HEK293 (cell line): ENCODE data around the gene KCNJ14.
A peak's percentile ranks its signal among the peaks of the same experiment; 100 is the strongest.
"Not testable (repeated sequence)": the region's sequence is repeated elsewhere in the genome, so short reads cannot be mapped to it uniquely, and the experiment has no call there.

Experiments
- CTCF ChIA-PET: fragments of 350-600 bp; formaldehyde crosslinking; extraction: SDS; loops from one replicate; lab custom pipeline; 2021; ENCODE audit warnings: antibody characterized with exemption; lab: Yijun Ruan, JAX
- POLR2A ChIA-PET: fragments of 300-600 bp; formaldehyde crosslinking; extraction: SDS; loops from one replicate; lab custom pipeline; 2020; ENCODE audit warnings: antibody characterized with exemption, inconsistent platforms; lab: Yijun Ruan, JAX
- H3K27ac ChIP-seq: fragments of 200-500 bp; sonication (Bioruptor generic); 2 replicates; pipeline ENCODE4 v1.5.1; 2014; ENCODE audit warnings: low read depth, low read length, control low read depth, inconsistent platforms; ENCODE audit errors: extremely low read depth
- H3K36me3 ChIP-seq, 2 experiments: fragments of 200-500 bp in 1 of 2; sonication (Bioruptor generic) in 1 of 2; 1 replicate in 1 of 2; 2 replicates in 1 of 2; pipeline ENCODE4 v1.5.1; 2014 to 2017; ENCODE audit warnings: inconsistent platforms in 2 of 2, low read length in 2 of 2; ENCODE audit not compliant: control insufficient read depth in 2 of 2, insufficient read depth in 1 of 2
- H3K4me1 ChIP-seq: fragments of 200-500 bp; sonication (Bioruptor generic); 2 replicates; pipeline ENCODE4 v1.5.1; 2014; ENCODE audit warnings: mild to moderate bottlenecking, low read length, inconsistent platforms; ENCODE audit not compliant: control insufficient read depth, insufficient read depth
- H3K4me3 ChIP-seq: 2 replicates; pipeline ENCODE4 v1.5.1; 2011; ENCODE audit warnings: low read depth, mild to moderate bottlenecking, control low read depth, low read length, moderate library complexity
- H3K9me3 ChIP-seq: fragments of 200-500 bp; sonication (Bioruptor generic); 2 replicates; pipeline ENCODE4 v1.5.1; 2014; ENCODE audit warnings: low read depth, low read length, inconsistent platforms; ENCODE audit not compliant: control insufficient read depth, insufficient read depth
- GFI1B ChIP-seq: fragments of 450-650 bp; formaldehyde crosslinking; IDR thresholded peaks from 2 replicates; pipeline ENCODE4 v1.5.1; 2016; ENCODE audit warnings: missing biosample characterization, missing genetic modification characterization
- GLIS1 ChIP-seq: fragments of 450-650 bp; formaldehyde crosslinking; IDR thresholded peaks from 2 replicates; pipeline ENCODE4 v1.5.1; 2016; ENCODE audit warnings: missing biosample characterization, missing genetic modification characterization
- OVOL3 ChIP-seq: fragments of 450-650 bp; formaldehyde crosslinking; IDR thresholded peaks from 2 replicates; pipeline ENCODE4 v1.5.1; 2016; ENCODE audit warnings: missing biosample characterization, missing genetic modification characterization
- PBX3 ChIP-seq: sonication (generic); formaldehyde crosslinking; IDR thresholded peaks from 2 replicates; pipeline ENCODE4 v1.8.1; 2022; ENCODE audit warnings: mild to moderate bottlenecking, moderate library complexity, missing genetic modification reagents
- PRDM1 ChIP-seq: fragments of 450-650 bp; formaldehyde crosslinking; IDR thresholded peaks from 2 replicates; pipeline ENCODE4; 2016; ENCODE audit warnings: missing biosample characterization, missing genetic modification characterization
- ZBTB44 ChIP-seq: fragments of 450-650 bp; IDR thresholded peaks from 2 replicates; pipeline ENCODE4 v1.5.1; 2018; ENCODE audit warnings: missing biosample characterization, mild to moderate bottlenecking, missing genetic modification characterization
- ZNF10 ChIP-seq: fragments of 450-650 bp; formaldehyde crosslinking; IDR thresholded peaks from 2 replicates; pipeline ENCODE4 v1.5.1; 2017; ENCODE audit warnings: missing biosample characterization, missing genetic modification characterization
- ZNF121 ChIP-seq: fragments of 450-650 bp; formaldehyde crosslinking; IDR thresholded peaks from 2 replicates; pipeline ENCODE4 v1.5.1; 2016; ENCODE audit warnings: missing biosample characterization, missing genetic modification characterization
- ZNF175 ChIP-seq: fragments of 450-650 bp; formaldehyde crosslinking; IDR thresholded peaks from 2 replicates; pipeline ENCODE4 v1.5.1; 2016; ENCODE audit warnings: missing biosample characterization, missing genetic modification characterization
- ZNF2 ChIP-seq: fragments of 450-650 bp; formaldehyde crosslinking; IDR thresholded peaks from 2 replicates; pipeline ENCODE4 v1.5.1; 2016; ENCODE audit warnings: missing biosample characterization, missing genetic modification characterization
- ZNF366 ChIP-seq: fragments of 450-650 bp; formaldehyde crosslinking; conservative IDR thresholded peaks from 2 replicates; pipeline ENCODE4 v1.5.1; 2016; ENCODE audit warnings: missing biosample characterization, missing genetic modification characterization
- ZNF404 ChIP-seq: fragments of 450-650 bp; formaldehyde crosslinking; IDR thresholded peaks from 2 replicates; pipeline ENCODE4 v1.5.1; 2017; ENCODE audit warnings: missing biosample characterization, missing genetic modification characterization
- ZNF560 ChIP-seq: fragments of 450-650 bp; formaldehyde crosslinking; IDR thresholded peaks from 2 replicates; pipeline ENCODE4 v1.5.1; 2017; ENCODE audit warnings: missing biosample characterization, missing genetic modification characterization, borderline replicate concordance
- ZNF692 ChIP-seq: fragments of 450-650 bp; formaldehyde crosslinking; IDR thresholded peaks from 2 replicates; pipeline ENCODE4 v1.5.1; 2016; ENCODE audit warnings: missing biosample characterization, missing genetic modification characterization
- ZNF843 ChIP-seq: fragments of 450-650 bp; formaldehyde crosslinking; IDR thresholded peaks from 2 replicates; pipeline ENCODE4 v1.5.1; 2016; ENCODE audit warnings: missing biosample characterization, missing genetic modification characterization

The KCNJ14 gene

GRCh38 chr19:48486706-48487105 lies 31.3 kb downstream of the KCNJ14 start:
- H3K4me3 ChIP-seq, H3K27ac ChIP-seq, H3K36me3 ChIP-seq, H3K4me1 ChIP-seq, H3K9me3 ChIP-seq: not testable (repeated sequence)
- TF ChIP-seq ZNF121 (tag by site-specific recombination) = 0 out of 2 replicates have a peak, but pooled peaks have one; percentile 5
- POLR2A ChIA-PET = interaction anchor here (0.6 to 1.7 kb wide), 2 partner anchors 17 to 317 kb away, joined by 4 to 5 read pairs; no protein-coding TSS in a partner anchor
- CTCF ChIA-PET = interaction anchor here (1.8 to 11.2 kb wide), 2 partner anchors 19 to 100 kb away, joined by 7 to 170 read pairs; no protein-coding TSS in a partner anchor

- Histone ChIP-seq H3K4me3 (no peak overlapping the region), H3K27ac (0 out of 2 replicates have a peak overlapping the region, but pooled peaks have one; percentile 16), H3K36me3 (peaks cover 0 to 5% of the 10 kb centered on the region in 2 experiments; a peak in 1 of 3 replicates), H3K4me1 (peaks cover 6% of the 10 kb centered on the region), H3K9me3 (no peaks in the 10 kb centered on the region)
- ChIA-PET POLR2A (interaction anchor here (0.5 to 2.3 kb wide), 9 partner anchors 12 to 318 kb away, joined by 3 to 13 read pairs (median 4); partner anchors contain the start of genes RPL18 and SPHK2), CTCF (interaction anchor here (0.6 to 11.2 kb wide), 9 partner anchors 14 to 249 kb away, joined by 3 to 170 read pairs (median 4); partner anchors contain the start of gene KDELR1)
- no peak for TF ChIP-seq ZNF404 (tag by site-specific recombination)
- no peak for TF ChIP-seq ZNF10 (tag by site-specific recombination)
- TF ChIP-seq ZNF2 (tag by site-specific recombination) = no peak
- no peak for TF ChIP-seq PBX3 (CRISPR knock-in tag)
- TF ChIP-seq, all 188 proteins: peak for 0
These were observed 32.2 kb downstream of the KCNJ14 start for GRCh38 chr19:48487544-48487943.

GRCh38 chr19:48487948-48488347 lies 32.6 kb downstream of the KCNJ14 start:
- TF ChIP-seq ZBTB44 (0 out of 2 replicates have a peak, but pooled peaks have one; percentile 14), GFI1B (no peak), PRDM1 (tag by site-specific recombination) (0 out of 2 replicates have a peak, but pooled peaks have one; percentile 22), ZNF692 (tag by site-specific recombination) (peak; percentile 49; the same call in 1 of the 2 replicates), GLIS1 (0 out of 2 replicates have a peak, but pooled peaks have one; percentile 9), ZNF366 (tag by site-specific recombination) (peak; percentile 22; the same call in 1 of the 2 replicates), OVOL3 (tag by site-specific recombination) (no peak), ZNF843 (tag by site-specific recombination) (no peak), ZNF175 (no peak), ZNF560 (tag by site-specific recombination) (no peak)
- no peak overlapping the region for H3K4me3 ChIP-seq
- ChIA-PET CTCF (interaction anchor here (0.6 to 11.2 kb wide), 10 partner anchors 14 to 1105 kb away, joined by 3 to 170 read pairs (median 4); partner anchors contain the start of gene KDELR1), POLR2A (interaction anchor here (0.6 to 2.3 kb wide), 8 partner anchors 12 to 131 kb away, joined by 3 to 13 read pairs (median 4); partner anchors contain the start of genes KDELR1, RPL18 and SPHK2)
- no peaks in the 10 kb centered on the region for H3K9me3 ChIP-seq
- H3K36me3 ChIP-seq = peaks cover 0 to 5% of the 10 kb centered on the region in 2 experiments; a peak in 1 of 3 replicates
- no peak overlapping the region for H3K27ac ChIP-seq
- H3K4me1 ChIP-seq = peaks cover 6% of the 10 kb centered on the region
